GM19035 (cell line): ENCODE results near the gene RGS19.

Source experiments
- ATAC-seq: cut with Tn5 transposase; IDR thresholded peaks from one replicate; pipeline ENCODE4 v1.9.1; 2021; ENCODE audit not compliant: unreplicated experiment

RGS19 gene

DNA sequence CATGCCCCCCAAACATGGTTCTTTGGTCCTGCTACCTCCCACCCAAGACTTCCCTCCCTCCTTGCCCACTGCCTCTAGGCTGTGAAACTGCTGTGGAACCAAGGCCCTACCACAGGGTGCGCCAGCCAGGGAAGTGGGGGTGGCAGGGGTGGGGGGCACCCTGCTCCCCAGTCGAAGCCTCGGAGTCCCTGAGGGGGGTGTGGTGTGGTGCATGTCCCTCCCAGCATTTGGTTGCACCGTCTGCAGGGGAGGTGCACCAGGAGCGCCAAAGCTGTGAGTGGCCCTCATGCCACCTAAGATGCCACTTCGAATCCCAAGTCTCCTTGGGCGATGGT, 1.8 kb downstream of the RGS19 start:
- no peak for ATAC-seq

DNA sequence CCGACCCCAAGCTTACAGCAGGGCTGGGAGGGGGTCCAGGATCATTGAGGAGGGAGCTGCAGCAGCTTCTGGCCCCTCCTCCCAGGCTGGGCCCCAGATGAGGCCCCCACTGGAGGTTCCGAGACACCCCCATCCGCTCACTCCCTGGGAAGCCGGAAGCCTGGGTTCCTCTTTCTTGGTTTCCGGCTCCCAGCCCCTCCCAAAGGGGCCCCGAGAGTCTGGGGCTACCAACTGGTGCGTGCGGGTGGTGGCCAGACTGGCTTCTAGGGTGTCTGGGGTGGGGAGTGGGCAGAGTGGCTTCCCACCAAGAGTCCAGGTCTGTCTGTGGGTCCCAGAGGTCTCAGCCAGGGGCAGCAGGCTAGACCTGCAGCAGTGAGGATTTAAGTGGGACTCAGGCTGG, 2.2 kb downstream of the RGS19 start:
- no peak for ATAC-seq

DNA sequence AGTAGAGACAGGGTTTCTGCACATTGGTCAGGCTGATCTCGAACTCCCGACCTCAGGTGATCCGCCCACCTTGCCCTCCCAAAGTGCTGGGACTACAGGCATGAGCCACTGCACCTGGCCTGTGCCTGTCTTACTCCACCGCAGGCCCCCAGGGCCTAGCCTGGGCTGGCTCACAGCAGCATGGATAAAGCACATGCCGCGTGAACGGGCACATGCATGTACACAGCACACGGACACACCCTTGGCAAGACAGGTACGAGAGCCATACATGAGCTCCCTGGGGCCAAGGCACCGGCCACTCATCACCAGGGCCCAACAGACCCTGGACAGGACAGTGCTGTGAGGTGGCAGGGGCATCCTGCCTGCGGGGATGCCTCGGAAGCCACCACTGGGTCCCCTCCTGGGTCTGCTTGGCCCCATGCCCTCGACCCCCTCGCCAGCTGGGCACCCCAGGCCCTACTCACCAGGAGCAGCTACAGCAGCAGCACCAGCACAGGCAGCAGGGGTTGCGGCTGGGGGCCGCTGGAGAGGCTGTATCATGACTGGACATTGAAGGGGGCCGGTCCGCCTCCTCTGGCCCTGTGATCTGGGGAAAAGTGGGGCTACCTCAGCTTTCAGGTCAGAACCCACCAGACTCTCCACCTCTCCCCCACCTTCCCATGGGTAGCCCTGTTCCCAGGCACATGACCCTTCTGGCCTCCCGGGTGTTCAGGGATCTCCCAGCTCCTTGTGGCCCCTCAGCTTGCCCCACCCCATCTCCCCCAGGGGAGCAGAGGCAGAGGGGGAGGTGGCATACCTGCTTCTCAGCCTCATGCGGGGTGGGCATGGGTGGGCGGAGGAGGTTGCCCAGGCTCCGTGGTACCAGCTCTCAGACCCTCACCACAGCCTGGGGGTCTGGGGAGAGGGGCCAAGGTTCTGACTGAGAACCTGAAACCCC, 3.0 kb downstream of the RGS19 start:
- ATAC-seq: no peak

DNA sequence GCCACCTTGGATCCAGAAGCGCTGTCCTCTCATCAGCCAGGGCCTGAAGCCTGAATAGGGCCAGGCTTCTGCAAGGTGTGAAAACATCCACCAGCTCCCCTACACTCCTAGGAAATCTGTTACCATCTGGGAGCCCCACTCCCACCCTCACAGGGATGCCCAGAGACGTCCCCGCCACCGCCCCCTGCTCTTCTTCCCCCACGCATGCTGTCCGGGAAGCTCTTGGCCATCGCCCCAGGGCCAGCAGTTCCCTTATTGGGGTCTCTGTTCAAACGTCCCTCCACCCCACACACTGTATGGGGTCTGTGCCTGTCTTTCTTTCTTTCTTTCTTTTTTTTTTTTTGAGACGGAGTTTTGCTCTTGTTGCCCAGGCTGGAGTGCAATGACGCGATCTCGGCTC, 3.8 kb downstream of the RGS19 start:
- no peak for ATAC-seq

DNA sequence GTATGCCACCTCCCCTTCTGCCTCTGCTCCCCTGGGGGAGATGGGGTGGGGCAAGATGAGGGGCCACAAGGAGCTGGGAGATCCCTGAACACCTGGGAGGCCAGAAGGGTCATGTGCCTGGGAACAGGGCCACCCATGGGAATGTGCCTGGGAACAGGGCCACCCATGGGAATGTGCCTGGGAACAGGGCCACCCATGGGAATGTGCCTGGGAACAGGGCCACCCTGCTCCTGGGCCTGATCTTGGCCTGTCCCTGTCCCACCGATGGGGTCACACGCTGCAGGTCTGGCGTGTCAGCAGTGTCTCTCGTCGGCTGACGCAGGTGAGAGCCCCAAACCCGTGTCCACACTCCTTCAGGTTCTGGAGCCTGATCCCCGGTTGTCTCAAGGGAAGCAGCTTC, 4.4 kb downstream of the RGS19 start:
- ATAC-seq: no peak

DNA sequence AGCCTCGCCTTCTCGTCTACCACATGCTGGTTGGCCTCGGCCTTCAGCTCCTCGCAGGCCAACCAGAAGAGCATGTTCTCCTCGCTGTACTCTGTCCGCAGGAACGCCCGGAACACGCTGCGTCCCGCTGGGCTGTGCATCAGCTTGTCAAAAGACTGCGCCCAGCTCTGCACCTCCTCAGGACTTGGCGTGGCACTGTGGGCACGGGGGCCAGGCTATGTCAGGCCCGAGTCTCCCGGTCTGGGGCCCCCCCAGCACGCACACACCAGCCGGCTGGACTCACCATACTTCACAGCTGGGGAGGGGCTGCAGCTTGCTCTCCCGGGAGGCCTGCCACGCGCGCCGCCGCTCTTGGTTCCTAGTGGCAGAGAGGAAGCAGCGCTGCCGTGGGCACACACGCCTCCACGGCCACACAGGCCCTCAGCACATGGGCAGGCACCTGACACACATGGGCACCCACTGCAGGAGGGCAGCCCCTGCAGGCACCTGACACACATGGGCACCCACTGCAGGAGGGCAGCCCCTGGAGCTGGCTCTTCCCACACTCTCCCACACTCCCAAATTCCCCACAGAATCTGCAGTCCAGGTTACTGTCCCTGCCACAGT, 5.0 kb downstream of the RGS19 start:
- no peak for ATAC-seq

DNA sequence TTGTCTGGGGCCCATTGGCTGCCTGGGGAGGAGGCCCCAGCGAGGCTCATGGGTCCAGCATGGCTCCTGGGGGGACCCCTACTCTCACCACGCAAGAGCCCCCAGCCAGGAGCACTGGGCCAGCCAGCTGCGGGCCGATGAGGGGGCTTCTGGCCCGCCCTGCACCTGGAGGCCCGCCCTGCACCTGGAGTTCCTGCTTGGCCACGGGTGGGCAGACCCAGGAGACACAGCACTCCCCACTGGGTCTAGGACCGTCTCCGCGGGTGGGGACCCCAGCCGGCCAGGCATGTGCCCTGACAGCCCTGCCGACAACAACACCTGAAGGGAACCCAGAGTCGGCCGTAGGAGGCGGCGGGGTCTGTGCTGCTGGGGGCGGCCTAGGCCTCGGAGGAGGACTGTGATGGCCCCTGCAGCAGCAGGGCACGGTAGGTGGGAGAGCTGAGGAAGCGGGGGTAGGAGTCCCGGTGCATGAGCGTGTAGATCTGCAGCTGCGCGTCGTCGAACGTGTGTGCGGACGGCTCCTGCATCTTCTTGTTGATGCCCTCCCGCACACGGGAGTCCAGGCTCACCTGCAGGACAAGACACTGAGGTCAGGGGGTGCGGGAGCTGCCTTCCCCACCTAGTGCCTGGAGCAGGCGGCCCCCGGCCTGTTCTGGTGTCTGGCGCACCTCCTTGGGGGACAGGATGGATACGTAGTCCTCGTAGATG, 5.7 kb downstream of the RGS19 start:
- ATAC-seq: no peak

DNA sequence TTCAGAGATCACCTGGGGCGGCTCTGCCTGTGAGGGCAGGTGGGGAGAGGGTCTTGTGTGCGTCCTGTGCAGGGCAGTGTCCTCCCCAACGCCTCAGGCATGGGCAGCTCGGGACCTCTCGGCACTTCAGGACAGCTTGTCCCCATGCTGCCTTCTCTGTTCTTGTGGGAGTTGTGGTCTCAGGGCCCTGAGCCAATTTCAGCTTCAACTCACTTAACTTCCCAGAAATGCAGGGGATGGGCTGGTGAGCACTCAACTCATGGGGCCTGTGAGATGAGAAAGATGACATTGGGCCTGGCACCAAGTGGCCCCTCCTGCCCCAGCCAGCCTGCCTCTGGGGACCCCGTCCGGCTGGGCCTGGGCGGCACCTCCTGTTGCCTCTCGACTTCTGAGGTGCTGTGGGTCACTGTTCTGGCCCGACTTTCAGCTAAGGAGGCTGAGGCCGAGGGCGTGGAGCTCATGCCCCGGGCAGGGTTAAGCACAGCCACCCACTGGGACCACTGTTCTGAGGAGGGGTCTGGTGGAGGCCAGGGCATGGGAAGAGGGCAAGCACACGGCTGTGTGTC, 6.7 kb downstream of the RGS19 start:
- ATAC-seq: no peak

DNA sequence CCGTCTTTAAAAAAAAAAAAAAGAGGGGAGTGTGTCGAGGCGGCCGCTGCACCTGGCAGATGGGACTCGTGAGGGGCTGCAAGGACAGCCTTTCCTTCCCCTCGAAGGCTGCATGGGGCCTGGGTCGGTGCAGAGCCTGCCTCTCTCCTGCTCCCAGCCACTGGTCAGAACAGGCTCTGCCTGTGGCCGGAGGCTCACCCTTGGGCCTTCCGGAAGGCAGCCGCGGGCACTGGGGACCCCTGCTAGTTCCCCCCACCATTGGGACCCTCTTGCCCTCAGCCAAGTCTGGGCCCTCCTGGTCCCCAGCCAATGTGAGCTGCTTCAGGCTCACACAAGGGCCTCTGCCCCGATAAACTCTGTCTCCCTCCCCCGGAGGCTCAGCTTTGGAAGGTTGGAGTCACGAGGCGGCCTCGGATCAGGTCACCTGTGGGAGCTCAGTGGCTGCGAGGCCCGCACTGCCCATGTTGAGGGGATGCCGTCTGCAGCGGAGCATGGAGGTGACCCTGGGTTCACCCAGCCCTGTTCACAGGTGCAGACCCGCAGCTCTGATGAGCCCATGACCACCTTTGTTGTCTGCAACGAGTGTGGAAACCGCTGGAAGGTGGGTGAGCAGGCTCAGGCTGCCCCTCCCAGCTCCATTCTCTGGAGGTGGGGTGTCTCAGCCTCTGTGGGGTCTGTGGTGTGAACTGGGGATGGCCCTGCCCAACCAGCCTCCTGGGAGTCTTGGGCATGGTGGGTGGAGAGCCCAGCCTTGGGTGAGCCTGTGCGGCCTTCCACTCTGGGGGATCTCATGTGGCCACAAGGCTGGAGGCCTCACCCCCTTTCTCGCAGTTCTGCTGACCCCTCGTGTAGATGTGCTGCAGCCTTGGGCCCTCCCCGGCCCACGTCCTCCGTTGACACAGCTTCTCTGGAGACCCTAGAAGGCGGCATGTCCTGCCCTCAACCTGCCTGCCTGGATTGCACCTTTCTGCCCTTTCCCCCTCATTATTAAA, 7.7 kb downstream of the RGS19 start:
- ATAC-seq: no peak

DNA sequence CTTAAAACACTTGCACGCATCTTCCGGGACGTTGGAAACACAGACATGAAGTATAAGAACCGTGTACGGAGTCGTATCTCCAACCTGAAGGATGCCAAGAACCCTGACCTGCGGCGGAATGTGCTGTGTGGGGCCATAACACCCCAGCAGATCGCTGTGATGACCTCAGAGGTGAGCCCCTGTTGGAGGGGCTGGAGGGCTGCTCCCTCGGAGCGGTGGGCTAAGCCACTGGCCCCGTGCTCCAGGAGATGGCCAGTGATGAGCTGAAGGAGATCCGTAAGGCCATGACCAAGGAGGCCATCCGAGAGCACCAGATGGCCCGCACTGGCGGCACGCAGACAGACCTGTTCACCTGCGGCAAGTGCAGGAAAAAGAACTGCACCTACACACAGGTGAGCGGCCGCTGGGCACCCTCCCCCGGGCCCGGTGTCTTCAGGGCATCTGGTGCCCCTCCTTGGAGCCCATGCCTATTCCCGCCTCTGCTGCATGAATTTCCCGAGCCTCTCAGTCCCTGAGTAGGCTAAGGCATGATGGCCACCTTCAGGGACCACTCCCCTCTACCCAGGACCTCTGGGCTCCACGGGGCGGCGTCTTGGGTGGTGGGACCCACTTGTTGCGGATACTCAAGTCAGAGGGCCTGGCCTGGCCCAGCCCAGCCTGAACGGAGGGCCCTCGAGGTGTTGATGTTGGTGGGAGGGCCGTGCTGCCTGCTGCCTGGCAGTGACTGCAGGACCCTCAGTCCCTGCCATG, 8.9 kb downstream of the RGS19 start:
- no peak for ATAC-seq

DNA sequence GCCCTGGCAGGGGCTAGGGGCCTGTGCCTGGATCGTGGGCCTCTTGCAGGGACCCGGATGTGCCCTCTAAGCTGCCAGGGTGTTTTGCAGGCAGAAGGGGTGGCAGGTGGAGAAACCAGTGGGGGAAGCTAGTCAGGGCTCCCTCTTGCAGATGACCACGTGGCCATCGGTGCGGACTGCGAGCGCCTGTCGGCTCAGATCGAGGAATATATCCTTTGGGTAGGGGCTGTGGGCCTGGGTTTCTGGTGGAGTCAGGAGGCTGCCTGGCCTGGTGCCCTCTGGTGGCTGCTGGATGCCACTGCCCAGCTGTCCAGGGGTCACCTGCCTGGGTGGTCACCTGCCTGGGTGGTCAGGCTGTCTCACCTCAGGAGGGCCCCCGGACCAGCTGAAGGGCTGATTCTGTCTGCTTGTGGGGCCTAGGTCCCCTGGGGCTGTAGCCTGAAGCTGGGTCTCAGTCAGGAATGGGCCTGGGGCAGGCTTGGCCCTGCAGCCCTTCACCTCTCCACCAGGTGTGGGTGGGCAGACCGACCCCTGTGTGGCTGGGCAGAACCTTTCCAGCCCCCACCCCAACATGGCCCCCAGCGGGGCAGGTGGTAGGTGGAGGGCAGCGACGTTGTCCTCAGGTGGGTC, 9.6 kb downstream of the RGS19 start:
- no peak for ATAC-seq

DNA sequence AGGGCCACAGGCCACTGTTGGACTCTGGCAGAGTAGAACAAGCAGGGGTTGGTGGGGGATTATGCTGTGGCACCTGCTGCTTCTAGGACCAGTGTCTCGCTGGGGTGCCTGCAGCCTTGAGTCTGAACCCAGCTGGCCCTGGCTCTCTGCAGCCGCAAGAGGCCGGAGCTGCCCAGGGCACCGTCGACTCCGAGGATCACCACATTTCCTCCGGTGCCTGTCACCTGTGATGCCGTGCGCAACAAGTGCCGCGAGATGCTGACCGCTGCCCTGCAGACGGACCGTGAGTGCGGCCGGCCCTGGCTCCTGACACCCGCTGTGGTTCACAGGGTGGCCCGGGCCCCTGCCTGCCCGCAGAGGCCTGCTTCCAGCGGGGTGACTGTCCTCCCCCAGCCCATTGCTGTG, 10.1 kb downstream of the RGS19 start:
- ATAC-seq: no peak

DNA sequence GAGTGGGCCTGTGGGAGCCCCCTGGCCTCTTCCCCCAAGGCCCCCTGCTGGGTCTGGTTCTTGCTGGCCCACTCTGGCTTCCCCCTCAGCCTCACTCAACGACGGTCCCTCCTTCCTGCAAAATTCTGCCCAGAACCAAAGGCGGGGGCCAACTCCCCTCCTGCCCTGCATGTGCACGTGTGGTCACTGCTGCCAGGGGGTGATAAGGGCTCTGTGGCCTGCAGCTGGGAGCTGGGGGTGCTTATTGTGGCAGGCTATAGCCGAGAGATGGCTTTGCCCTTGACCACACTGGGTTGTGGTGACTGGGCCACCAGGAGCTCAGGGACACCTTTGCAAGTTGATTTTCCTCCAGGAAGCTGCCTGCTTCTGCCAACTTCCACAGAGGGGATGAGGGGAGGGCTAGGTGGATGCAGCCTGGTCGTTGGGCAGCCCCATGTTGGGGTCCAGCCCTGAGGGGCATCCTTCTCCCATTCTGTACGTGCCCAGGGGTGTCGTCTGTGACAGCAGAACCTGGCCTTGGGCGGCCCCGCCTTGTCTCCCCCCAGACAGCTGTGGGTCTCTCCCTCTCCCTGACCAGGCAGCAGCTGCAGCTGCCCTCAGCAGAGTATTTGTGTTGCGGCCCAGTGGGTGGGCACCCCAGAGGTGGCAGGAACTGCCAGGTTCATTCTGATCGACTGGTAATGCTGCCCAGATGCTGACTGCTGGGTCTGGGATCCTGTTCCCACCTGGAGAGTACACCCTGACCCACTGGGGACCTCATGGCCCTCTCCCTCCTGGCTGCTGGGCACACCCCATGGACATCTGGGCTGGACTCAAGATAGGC, 10.7 kb downstream of the RGS19 start:
- no peak for ATAC-seq

DNA sequence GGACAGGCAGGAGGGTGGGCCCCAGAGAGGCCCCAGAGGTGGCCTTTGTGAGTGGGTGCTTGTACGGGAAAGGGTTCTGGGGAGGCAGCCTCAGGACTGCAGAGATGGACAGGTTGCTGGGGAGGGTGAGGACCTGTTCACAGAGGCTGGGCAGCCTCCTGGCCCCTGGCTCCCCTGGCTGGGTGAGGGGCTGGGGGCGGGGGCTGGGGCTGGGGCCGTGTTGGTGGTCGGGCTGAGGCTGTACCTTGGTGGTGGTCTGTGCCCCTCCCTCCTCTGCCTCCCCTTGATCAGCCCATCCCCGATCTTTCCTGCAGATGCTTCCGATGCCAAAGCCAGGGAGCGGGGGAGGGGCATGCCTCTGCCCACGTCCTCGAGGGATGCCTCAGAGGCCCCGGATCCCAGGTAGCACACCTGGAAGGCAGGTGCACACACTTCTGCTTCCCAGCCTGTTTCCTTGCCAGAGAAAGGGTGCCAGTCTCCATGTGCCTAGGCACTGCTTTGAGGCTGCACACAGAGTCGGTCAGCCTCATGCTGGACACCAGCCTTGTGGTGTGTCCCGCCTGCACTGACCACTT, 11.5 kb downstream of the RGS19 start:
- no peak for ATAC-seq

DNA sequence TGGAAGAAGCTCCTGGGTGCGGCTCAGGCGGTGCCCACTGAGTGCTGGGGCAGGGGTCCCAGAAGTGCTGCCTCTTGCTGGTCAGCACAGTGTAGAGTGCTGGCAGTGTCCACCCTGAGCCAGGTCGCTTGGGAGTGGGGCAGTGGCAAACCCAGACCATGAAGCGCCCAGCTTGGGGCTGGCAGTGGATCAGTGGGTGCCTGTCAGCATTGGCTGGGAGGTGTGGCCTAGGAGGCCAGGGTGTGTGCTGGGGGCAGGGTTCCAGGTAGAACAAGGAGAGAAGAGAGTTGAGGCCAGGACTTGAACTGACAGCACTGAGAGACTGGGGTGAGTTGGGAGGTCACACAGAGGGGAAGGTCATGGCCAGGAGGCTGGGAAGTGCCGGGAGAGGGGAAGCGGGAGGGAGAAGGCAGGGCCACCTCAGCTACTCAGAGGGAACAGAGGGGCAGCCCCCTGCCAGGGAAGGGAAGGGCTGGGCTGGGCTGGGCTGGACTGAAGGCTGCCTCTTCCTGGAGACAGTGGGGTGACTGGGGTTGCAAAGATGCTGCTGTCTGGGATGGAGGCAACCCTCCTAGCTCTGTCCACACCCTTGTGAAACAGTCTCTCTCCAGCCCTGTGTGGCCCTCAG, 12.2 kb downstream of the RGS19 start:
- no peak for ATAC-seq

DNA sequence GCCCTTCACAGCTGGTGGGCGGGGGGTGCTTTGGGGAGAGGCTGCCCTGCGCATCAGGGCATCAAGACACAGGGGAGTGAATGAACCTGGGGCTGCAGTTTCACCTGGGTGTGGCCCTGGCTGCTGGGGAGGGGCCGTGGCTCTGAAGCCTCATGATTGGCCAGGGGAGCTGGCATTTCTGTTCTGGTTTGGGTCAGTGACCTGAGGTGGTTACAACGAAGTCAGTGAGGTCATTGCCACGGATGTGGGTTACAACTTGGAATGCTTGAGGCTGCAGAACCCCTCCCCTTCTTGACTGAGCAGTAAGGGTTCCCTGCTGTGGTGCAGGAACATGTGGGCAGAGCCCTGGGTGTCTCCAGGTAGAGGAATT, 13.4 kb downstream of the RGS19 start:
- ATAC-seq: peak; percentile 35

DNA sequence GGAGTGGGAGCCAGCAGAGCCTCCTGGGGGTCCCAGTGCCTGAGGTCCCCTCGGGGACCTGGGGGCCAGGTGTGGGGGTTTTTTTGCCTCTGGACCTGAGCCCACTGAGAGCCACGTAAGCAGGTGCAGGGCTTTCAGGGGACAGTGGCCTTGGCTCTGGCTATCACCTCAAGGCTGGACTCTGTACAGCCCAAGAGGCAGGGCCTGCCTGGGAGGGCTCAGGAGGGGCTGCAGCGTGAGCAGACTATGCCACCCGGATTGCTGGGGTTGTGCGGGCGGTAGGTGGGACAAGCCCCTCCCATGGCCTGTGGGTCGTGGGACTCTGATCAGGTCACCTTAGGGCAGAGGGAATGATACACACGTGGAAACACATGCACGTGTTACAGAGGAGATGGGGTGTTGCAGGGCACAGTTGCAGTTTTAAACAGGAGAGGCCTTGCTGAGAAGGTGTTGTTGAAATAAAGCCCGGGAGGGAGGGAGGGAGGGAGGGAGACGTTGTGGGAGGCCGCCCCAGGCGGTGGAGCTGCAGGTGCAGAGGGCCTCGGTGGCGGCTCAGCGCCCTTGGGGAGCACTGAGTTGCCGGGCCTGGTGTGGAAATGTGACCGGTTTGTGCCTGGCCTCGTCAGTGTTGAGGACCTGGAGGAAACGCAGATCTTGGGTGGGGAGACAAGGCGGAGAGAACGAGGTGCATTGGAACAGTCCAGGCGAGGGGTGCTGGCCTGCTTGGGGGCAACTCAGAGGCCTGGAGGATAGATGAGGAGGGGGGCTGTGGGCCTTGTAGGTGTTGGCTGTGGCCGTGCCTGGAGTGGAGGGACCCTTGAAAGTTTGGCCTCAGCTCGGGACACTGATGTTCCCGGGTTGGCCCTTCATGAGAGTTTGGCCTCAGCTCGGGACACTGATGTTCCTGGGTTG, 14.0 kb downstream of the RGS19 start:
- ATAC-seq: no peak
